Measurements from ENCODE around the gene ANAPC15.

- TF ChIP-seq GABPA (IDR thresholded peaks at IDR 0.05 in 1 of 2, conservative IDR thresholded peaks at IDR 0.05 in 1 of 2), result no peak
- TF ChIP-seq, protein P1, sequence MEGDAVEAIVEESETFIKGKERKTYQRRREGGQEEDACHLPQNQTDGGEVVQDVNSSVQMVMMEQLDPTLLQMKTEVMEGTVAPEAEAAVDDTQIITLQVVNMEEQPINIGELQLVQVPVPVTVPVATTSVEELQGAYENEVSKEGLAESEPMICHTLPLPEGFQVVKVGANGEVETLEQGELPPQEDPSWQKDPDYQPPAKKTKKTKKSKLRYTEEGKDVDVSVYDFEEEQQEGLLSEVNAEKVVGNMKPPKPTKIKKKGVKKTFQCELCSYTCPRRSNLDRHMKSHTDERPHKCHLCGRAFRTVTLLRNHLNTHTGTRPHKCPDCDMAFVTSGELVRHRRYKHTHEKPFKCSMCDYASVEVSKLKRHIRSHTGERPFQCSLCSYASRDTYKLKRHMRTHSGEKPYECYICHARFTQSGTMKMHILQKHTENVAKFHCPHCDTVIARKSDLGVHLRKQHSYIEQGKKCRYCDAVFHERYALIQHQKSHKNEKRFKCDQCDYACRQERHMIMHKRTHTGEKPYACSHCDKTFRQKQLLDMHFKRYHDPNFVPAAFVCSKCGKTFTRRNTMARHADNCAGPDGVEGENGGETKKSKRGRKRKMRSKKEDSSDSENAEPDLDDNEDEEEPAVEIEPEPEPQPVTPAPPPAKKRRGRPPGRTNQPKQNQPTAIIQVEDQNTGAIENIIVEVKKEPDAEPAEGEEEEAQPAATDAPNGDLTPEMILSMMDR (IDR thresholded peaks at IDR 0.05; ENCODE audit: low read depth, low read length, missing input control), result no peak
- no peak for TF ChIP-seq SP1 (IDR thresholded peaks at IDR 0.05)
- no peak for TF ChIP-seq REST (IDR thresholded peaks at IDR 0.05)
- TF ChIP-seq TAF1 (conservative IDR thresholded peaks at IDR 0.05), result no peak
- TF ChIP-seq JUND (IDR thresholded peaks at IDR 0.05), result no peak
- no peak for TF ChIP-seq YY1 (IDR thresholded peaks at IDR 0.05)
- TF ChIP-seq ZBTB33 (IDR thresholded peaks at IDR 0.05), result no peak
- TF ChIP-seq FOXA2 (IDR thresholded peaks at IDR 0.05), result no peak
- TF ChIP-seq RXRA (IDR thresholded peaks at IDR 0.05), result no peak
These were observed 24.3 kb upstream of the ANAPC15 start for GRCh38 chr11:72136684-72137262.

All from liver (tissue), 3 donors.